ENCODE results near the gene GNAO1.

DNA sequence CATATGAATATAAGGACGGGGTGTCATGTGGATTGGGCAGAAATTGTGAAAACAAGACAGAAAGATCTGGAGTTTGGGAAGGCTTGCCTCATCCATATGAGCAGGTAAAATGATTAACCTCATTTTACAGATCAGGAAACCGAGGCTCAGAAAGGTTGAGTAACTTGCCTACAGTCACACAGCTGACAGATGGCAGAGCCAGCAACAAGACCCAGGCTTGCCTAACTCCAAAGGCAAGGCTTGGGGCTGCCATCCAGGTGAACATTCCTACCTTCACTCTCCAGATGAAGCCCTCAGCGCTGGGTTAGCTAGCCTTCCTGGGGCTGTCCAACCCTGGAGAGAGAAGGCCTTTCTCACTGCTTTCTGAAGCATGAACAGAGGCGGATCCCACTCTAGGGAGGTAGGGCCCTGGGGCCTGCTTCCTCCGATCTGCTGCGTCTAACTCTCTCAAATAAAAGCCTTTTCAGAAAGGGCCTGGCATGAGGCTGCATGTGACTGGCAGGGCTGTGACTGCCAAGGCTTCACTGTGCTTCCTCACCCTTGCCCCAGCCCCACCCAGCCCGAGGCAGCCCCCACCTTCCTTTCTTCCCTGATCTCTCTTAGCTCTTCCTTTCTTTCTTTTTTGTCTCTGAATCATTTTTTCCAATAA, 107.8 kb downstream of the GNAO1 start:
- TF ChIP-seq CCAR2 (optimal IDR thresholded peaks at IDR 0.05; ENCODE audit: low read depth, low read length) (no peak), SAFB2 (CRISPR knock-in tag; IDR thresholded peaks at IDR 0.05; ENCODE audit: borderline replicate concordance, low read depth) (no peak), CTCF (CRISPR knock-in tag; IDR thresholded peaks at IDR 0.05) (no peak)

All from HepG2 (cell line).